CD4-positive, CD25-positive, alpha-beta regulatory T cell (primary cell): Measurements from ENCODE around the gene NCOA1. TPM values are rescaled to one million over a fixed set of nuclear protein-coding genes. Genes with fewer than 3 reads are reported as not detected.

Source experiments
- ATAC-seq, 2 donors: fragments of 150-1000 bp; cut with Tn5 transposase; one replicate each; pipeline ENCODE4 v1.10.0; 2021; ENCODE audit warnings: low read depth in 2 of 2, moderate number of reproducible peaks in 2 of 2, moderate library complexity in 1 of 2
- DNase-seq, 3 donors: peaks; one replicate each; pipeline versions ENCODE4 v3.0.0 to v3.0.0-alpha.2; 2012 to 2022; ENCODE audit warnings: mixed read lengths in 1 of 3
- H3K27ac ChIP-seq: one replicate; pipeline ENCODE4 v1.7.0; 2013; ENCODE audit warnings: mild to moderate bottlenecking, low read length; ENCODE audit not compliant: insufficient read depth, poor library complexity, severe bottlenecking
- H3K27me3 ChIP-seq: one replicate; pipeline ENCODE4 v1.7.0; 2013; ENCODE audit warnings: low read length; ENCODE audit not compliant: control insufficient read depth, insufficient read depth
- H3K36me3 ChIP-seq: one replicate; pipeline ENCODE4 v1.7.0; 2013; ENCODE audit warnings: mild to moderate bottlenecking, low read length, moderate library complexity; ENCODE audit not compliant: control insufficient read depth, insufficient read depth
- H3K4me1 ChIP-seq: 2 replicates; pipeline ENCODE4 v1.7.0; 2013; ENCODE audit warnings: mild to moderate bottlenecking, low read length; ENCODE audit not compliant: insufficient read depth, control insufficient read depth, poor library complexity, severe bottlenecking
- H3K4me3 ChIP-seq: one replicate; pipeline ENCODE4 v1.7.0; 2013; ENCODE audit warnings: low read depth, mild to moderate bottlenecking, low read length, moderate library complexity
- H3K9me3 ChIP-seq, 2 experiments: 1 replicate in 1 of 2; 2 replicates in 1 of 2; pipeline ENCODE4 v1.7.0; 2013; ENCODE audit warnings: low read length in 2 of 2, mild to moderate bottlenecking in 1 of 2, moderate library complexity in 1 of 2; ENCODE audit not compliant: control insufficient read depth in 2 of 2
- H3K27ac Mint-ChIP-seq, 3 donors: one replicate each; pipeline ENCODE4 v1.8.0; 2020 to 2022; ENCODE audit warnings: mild to moderate bottlenecking in 3 of 3, mixed read lengths in 3 of 3, moderate library complexity in 2 of 3
- H3K27me3 Mint-ChIP-seq: one replicate; pipeline ENCODE4 v1.8.0; 2022; ENCODE audit warnings: mild to moderate bottlenecking, mixed read lengths
- H3K36me3 Mint-ChIP-seq: one replicate; pipeline ENCODE4 v1.8.0; 2020; ENCODE audit warnings: mixed read lengths
- H3K4me1 Mint-ChIP-seq, 4 donors: one replicate each; pipeline ENCODE4 v1.8.0; 2020 to 2022; ENCODE audit warnings: mixed read lengths in 4 of 4, mild to moderate bottlenecking in 1 of 4
- H3K4me3 Mint-ChIP-seq, 4 donors: one replicate each; pipeline ENCODE4 v1.8.0; 2020 to 2022; ENCODE audit warnings: mild to moderate bottlenecking in 4 of 4, mixed read lengths in 4 of 4, moderate library complexity in 3 of 4
- H3K9me3 Mint-ChIP-seq, 7 donors: one replicate each; pipeline ENCODE4 v1.8.0; 2020 to 2022; ENCODE audit warnings: mixed read lengths in 7 of 7, mild to moderate bottlenecking in 3 of 7, moderate library complexity in 2 of 7
- polyA plus RNA-seq, 4 donors: library from polyadenylated mRNA; unstranded; fragments of 300-500 nt; fragmentation: Illumina TruSeq; gene quantifications; one replicate each; pipeline ENCODE4 v1.2.3, GENCODE V29; 2021
- total RNA-seq: library from RNA; stranded (reverse); gene quantifications from one replicate; pipeline ENCODE4 v1.2.3, GENCODE V29; 2022

The NCOA1 gene
- total and polyA plus RNA-seq, 5 donors from 2014 or later = 9.0 to 53.6 (median 15.2) TPM

DNA sequence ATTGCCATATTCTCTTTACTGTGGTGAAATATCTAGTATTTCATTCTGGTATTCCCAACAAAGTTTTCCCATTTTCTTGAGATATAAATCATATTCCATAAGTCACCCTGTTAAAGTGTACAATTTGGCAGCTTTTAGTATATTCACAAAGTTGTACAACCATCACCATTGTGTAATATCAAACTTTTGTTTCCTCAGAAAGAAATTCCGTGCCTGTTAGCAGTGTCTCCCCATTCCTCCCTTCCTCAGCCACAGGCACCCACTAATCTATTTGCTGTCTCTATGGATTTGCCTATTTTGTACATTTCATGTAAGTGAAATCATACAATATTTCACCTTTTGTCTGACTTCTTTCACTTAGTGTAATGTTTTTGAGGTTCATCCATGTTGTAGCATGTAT lies 19.7 kb downstream of the NCOA1 start:
- peak overlapping the region in 1 of 4 donors; percentile 38 for H3K4me3 Mint-ChIP-seq
- H3K27ac Mint-ChIP-seq = peak overlapping the region in 1 of 3 donors; percentile 32
- H3K27me3 Mint-ChIP-seq = no peaks in the 10 kb centered on the region
- no peak for ATAC-seq
- Histone ChIP-seq H3K9me3 (no peaks in the 10 kb centered on the region), H3K4me3 (no peak overlapping the region), H3K36me3 (no peaks in the 10 kb centered on the region), H3K27ac (no peak overlapping the region), H3K4me1 (peaks cover 26% of the 10 kb centered on the region), H3K27me3 (no peaks in the 10 kb centered on the region)
- no peaks in the 10 kb centered on the region for H3K36me3 Mint-ChIP-seq
- no peaks in the 10 kb centered on the region for H3K9me3 Mint-ChIP-seq
- DNase-seq = no peak
- H3K4me1 Mint-ChIP-seq = peaks cover 63 to 81% (median 75%) of the 10 kb centered on the region in 4 donors

GRCh38 chr2:24511198-24511597 lies 20.1 kb downstream of the NCOA1 start:
- H3K4me3 Mint-ChIP-seq = peak overlapping the region in 2 of 4 donors; percentile 16 to 42
- DNase-seq (no peak), ATAC-seq (no peak)
- no peaks in the 10 kb centered on the region for H3K36me3 Mint-ChIP-seq
- no peaks in the 10 kb centered on the region for H3K9me3 Mint-ChIP-seq
- Histone ChIP-seq H3K4me1 (peaks cover 26% of the 10 kb centered on the region), H3K9me3 (no peaks in the 10 kb centered on the region), H3K27ac (no peak overlapping the region), H3K4me3 (no peak overlapping the region), H3K27me3 (no peaks in the 10 kb centered on the region), H3K36me3 (no peaks in the 10 kb centered on the region)
- H3K27ac Mint-ChIP-seq = peak overlapping the region in 1 of 3 donors; percentile 32
- H3K27me3 Mint-ChIP-seq = no peaks in the 10 kb centered on the region
- H3K4me1 Mint-ChIP-seq = peaks cover 60 to 80% (median 73%) of the 10 kb centered on the region in 4 donors

- Mint-ChIP-seq H3K4me1 (peaks cover 55 to 74% (median 69%) of the 10 kb centered on the region in 4 donors), H3K4me3 (peak overlapping the region in 3 of 4 donors; percentile 1 to 73 (median 16)), H3K27me3 (no peaks in the 10 kb centered on the region), H3K27ac (peak overlapping the region in 1 of 3 donors; percentile 57), H3K9me3 (no peaks in the 10 kb centered on the region), H3K36me3 (no peaks in the 10 kb centered on the region)
- peaks cover 26% of the 10 kb centered on the region for H3K4me1 ChIP-seq
- peak overlapping the region; percentile 35 for H3K4me3 ChIP-seq
- no peaks in the 10 kb centered on the region for H3K36me3 ChIP-seq
- no peaks in the 10 kb centered on the region for H3K9me3 ChIP-seq
- H3K27me3 ChIP-seq = no peaks in the 10 kb centered on the region
- H3K27ac ChIP-seq = no peak overlapping the region
- ATAC-seq (peak in 1 of 2 donors; percentile 34), DNase-seq (peak in 1 of 3 donors; percentile 48)
These were observed 20.8 kb downstream of the NCOA1 start for GRCh38 chr2:24511894-24512293.

GRCh38 chr2:24512404-24512803 lies 21.4 kb downstream of the NCOA1 start:
- H3K27me3 ChIP-seq = no peaks in the 10 kb centered on the region
- DNase-seq (no peak), ATAC-seq (no peak)
- H3K27ac Mint-ChIP-seq = peak overlapping the region in 1 of 3 donors; percentile 57
- H3K4me3 Mint-ChIP-seq = no peak overlapping the region
- peaks cover 23% of the 10 kb centered on the region for H3K4me1 ChIP-seq
- peaks cover 54 to 74% (median 68%) of the 10 kb centered on the region in 4 donors for H3K4me1 Mint-ChIP-seq
- H3K27ac ChIP-seq = no peak overlapping the region
- H3K36me3 Mint-ChIP-seq = no peaks in the 10 kb centered on the region
- peak overlapping the region; percentile 35 for H3K4me3 ChIP-seq
- no peaks in the 10 kb centered on the region for H3K27me3 Mint-ChIP-seq
- no peaks in the 10 kb centered on the region for H3K36me3 ChIP-seq
- H3K9me3 Mint-ChIP-seq = no peaks in the 10 kb centered on the region
- H3K9me3 ChIP-seq = no peaks in the 10 kb centered on the region

DNA sequence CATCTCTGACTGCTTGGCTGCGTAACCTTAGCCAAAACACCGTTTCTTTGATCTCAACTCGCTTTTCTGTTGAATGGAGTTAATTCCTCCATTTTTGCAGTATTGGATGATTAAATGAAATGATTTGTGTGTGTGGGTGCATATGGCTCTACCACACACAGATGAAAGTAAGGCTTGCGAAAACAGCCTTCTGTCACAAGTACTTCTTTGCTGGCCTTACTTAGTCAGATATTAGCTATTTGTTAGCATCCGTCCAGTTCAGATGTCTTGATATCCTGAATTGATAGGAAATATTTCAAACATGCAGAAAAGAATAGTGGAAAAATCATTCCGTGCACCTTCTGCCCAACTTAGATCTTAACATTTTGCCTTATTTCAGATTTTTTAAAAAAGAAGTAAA lies 21.8 kb downstream of the NCOA1 start:
- H3K9me3 Mint-ChIP-seq = no peaks in the 10 kb centered on the region
- H3K4me3 Mint-ChIP-seq = no peak overlapping the region
- Histone ChIP-seq H3K9me3 (no peaks in the 10 kb centered on the region), H3K4me1 (peaks cover 19% of the 10 kb centered on the region), H3K36me3 (no peaks in the 10 kb centered on the region), H3K27me3 (no peaks in the 10 kb centered on the region), H3K4me3 (no peak overlapping the region), H3K27ac (no peak overlapping the region)
- ATAC-seq = no peak
- H3K36me3 Mint-ChIP-seq = no peaks in the 10 kb centered on the region
- H3K27me3 Mint-ChIP-seq = no peaks in the 10 kb centered on the region
- H3K4me1 Mint-ChIP-seq = peaks cover 52 to 73% (median 68%) of the 10 kb centered on the region in 4 donors
- DNase-seq = no peak
- H3K27ac Mint-ChIP-seq = peak overlapping the region in 1 of 3 donors; percentile 57

DNA sequence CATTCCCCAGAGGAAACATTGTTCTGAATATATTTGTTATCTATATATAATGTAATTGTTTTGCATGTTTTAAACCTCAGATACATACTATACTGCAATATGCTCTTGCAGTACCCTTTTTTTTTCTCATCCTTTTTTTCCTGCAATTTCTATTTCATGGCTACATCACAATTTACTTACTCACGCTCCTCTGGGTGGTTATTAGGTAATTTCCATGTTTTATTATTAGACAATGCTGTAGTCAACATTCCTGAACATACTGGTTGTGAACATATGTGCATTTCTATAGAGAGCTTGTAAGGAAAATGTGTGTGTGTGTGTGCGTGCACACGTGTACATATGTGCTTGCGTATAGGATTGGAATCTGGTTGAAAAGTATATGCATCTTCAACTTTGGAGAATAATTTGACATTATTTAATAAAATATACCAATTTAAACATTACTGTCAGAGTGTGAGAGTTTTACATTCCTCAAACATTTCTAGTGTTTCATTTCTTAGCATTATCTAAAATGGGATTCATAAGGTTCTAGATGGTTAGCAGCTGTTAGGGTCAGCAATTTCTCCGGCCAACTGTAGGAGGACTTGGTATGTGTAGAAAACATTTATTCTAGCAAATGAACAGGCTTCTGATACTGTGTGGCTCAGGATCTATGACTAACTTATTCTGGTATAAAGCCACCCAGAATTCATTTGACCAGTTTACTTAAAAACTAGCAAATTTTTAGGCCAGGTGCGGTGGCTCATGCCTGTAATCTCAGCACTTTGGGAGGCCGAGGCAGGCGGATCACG lies 22.4 kb downstream of the NCOA1 start:
- Histone ChIP-seq H3K4me3 (no peak overlapping the region), H3K36me3 (no peaks in the 10 kb centered on the region), H3K4me1 (peaks cover 15% of the 10 kb centered on the region), H3K27ac (no peak overlapping the region), H3K27me3 (no peaks in the 10 kb centered on the region), H3K9me3 (no peaks in the 10 kb centered on the region)
- H3K9me3 Mint-ChIP-seq = no peaks in the 10 kb centered on the region
- H3K36me3 Mint-ChIP-seq = peaks cover under 1% of the 10 kb centered on the region
- H3K4me1 Mint-ChIP-seq = peaks cover 54 to 69% (median 63%) of the 10 kb centered on the region in 4 donors
- ATAC-seq (no peak), DNase-seq (no peak)
- H3K4me3 Mint-ChIP-seq = peak overlapping the region in 1 of 4 donors; percentile 24
- H3K27ac Mint-ChIP-seq = no peak overlapping the region
- H3K27me3 Mint-ChIP-seq = no peaks in the 10 kb centered on the region

DNA sequence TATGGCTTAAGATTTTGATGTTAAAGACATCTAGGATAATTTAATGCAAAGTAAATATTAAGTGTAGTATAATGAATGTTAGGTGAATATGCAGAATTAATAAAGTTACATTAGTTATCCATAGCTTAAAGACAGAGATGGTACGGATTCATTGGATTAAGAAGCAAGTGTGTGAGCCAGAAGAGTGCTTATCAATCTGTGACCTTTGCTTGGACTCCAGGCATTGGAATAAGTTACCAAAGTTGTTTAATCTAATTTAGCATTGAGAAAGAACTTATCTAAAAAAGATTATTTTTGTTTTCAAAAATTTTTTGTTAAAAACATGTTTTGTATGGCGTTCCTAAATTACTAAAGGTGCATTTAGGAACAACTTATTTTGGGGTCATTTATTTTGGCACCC lies 23.8 kb downstream of the NCOA1 start:
- DNase-seq = no peak
- no peak for ATAC-seq
- Histone ChIP-seq H3K36me3 (no peaks in the 10 kb centered on the region), H3K4me3 (no peak overlapping the region), H3K9me3 (no peaks in the 10 kb centered on the region), H3K27ac (no peak overlapping the region), H3K4me1 (peaks cover 11% of the 10 kb centered on the region), H3K27me3 (no peaks in the 10 kb centered on the region)
- Mint-ChIP-seq H3K4me1 (peaks cover 48 to 69% (median 58%) of the 10 kb centered on the region in 4 donors), H3K27ac (peak overlapping the region in 1 of 3 donors; percentile 40), H3K27me3 (no peaks in the 10 kb centered on the region), H3K36me3 (peaks cover 4% of the 10 kb centered on the region), H3K9me3 (peaks cover 0 to 2% (median 0%) of the 10 kb centered on the region in 7 donors), H3K4me3 (no peak overlapping the region)

GRCh38 chr2:24515335-24515734 lies 24.3 kb downstream of the NCOA1 start:
- Mint-ChIP-seq H3K4me1 (peaks cover 52 to 74% (median 59%) of the 10 kb centered on the region in 4 donors), H3K9me3 (peaks cover 0 to 2% (median 0%) of the 10 kb centered on the region in 7 donors), H3K27ac (peak overlapping the region in 1 of 3 donors; percentile 5), H3K27me3 (no peaks in the 10 kb centered on the region), H3K36me3 (peaks cover 4% of the 10 kb centered on the region), H3K4me3 (no peak overlapping the region)
- no peaks in the 10 kb centered on the region for H3K36me3 ChIP-seq
- DNase-seq (no peak), ATAC-seq (no peak)
- H3K27ac ChIP-seq = no peak overlapping the region
- H3K9me3 ChIP-seq = no peaks in the 10 kb centered on the region
- H3K4me3 ChIP-seq = no peak overlapping the region
- peaks cover 11% of the 10 kb centered on the region for H3K4me1 ChIP-seq
- H3K27me3 ChIP-seq = no peaks in the 10 kb centered on the region
